HepG2 (cell line): Measurements from ENCODE around the gene PRKCG. TPM values are rescaled to one million over a fixed set of nuclear protein-coding genes. Genes with fewer than 3 reads are reported as not detected.

Experiments used
- ATAC-seq: fragments of 200-7000 bp; cut with Tn5 transposase; 3 replicates; pipeline ENCODE4 v1.9.1; 2020; ENCODE audit warnings: mild to moderate bottlenecking, moderate library complexity
- BruUV-seq: library from RNA; stranded (reverse); fragments of 400-500 nt; replicated peaks from 2 replicates; lab custom pipeline; 2021; lab: Mats Ljungman, UMichigan
- CTCF ChIA-PET: fragments of 300-600 bp; formaldehyde crosslinking; extraction: SDS; loops from one replicate; lab custom pipeline; 2021; ENCODE audit warnings: low total read pairs, inconsistent platforms, low intra/inter-chr PET ratio; lab: Yijun Ruan, JAX
- POLR2A ChIA-PET: fragments of 350-600 bp; sonication (Branson Sonifier 250); formaldehyde crosslinking; loops from one replicate; lab custom pipeline; 2020; ENCODE audit warnings: antibody characterized with exemption, inconsistent platforms; lab: Yijun Ruan, JAX
- DNase-seq: peaks from one replicate; pipeline ENCODE4 v3.0.0-alpha.2; 2015; ENCODE audit warnings: low spot score
- FAIRE-seq: peaks from 3 replicates; lab custom pipeline; 2011; peaks lifted over from hg19 to GRCh38; lab: Jason Lieb, UNC
- H2AFZ ChIP-seq: one replicate; pipeline ENCODE4 v1.6.1; 2011; ENCODE audit warnings: low read length, inconsistent platforms
- H3K27ac ChIP-seq: fragments of 300-600 bp; 3 replicates; pipeline ENCODE4 v1.8.0; 2011; ENCODE audit warnings: mixed run types, mild to moderate bottlenecking, mixed read lengths, low read length, inconsistent platforms; ENCODE audit not compliant: insufficient read depth; ENCODE audit errors: extremely low read length
- H3K27me3 ChIP-seq, 2 experiments: fragments of 200-600 bp in 1 of 2; 2 replicates in 1 of 2; 3 replicates in 1 of 2; pipeline versions ENCODE4 v1.6.0 to v1.8.0; 2011; ENCODE audit warnings: low read length in 2 of 2, mild to moderate bottlenecking in 2 of 2, moderate library complexity in 2 of 2, inconsistent platforms in 1 of 2; ENCODE audit not compliant: insufficient read depth in 2 of 2, control insufficient read depth in 1 of 2
- H3K36me3 ChIP-seq, 2 experiments: fragments of 200-600 bp in 1 of 2; replicated peaks in 1 of 2; 2 replicates in 1 of 2; 3 replicates in 1 of 2; pipeline versions ENCODE4 v1.5.1 to v1.8.0; 2011; ENCODE audit warnings: low read length in 2 of 2, inconsistent platforms in 1 of 2; ENCODE audit not compliant: insufficient read depth in 2 of 2, control insufficient read depth in 1 of 2
- H3K4me1 ChIP-seq: 2 replicates; pipeline ENCODE4 v1.5.1; 2012; ENCODE audit warnings: low read length, inconsistent platforms; ENCODE audit not compliant: insufficient read depth
- H3K4me2 ChIP-seq: 2 replicates; pipeline ENCODE4 v1.6.0; 2011; ENCODE audit warnings: low read depth, low read length, inconsistent platforms
- H3K4me3 ChIP-seq, 3 experiments: fragments of 200-600 bp in 1 of 3; sonication (generic), shearing (Covaris generic) in 1 of 3; replicated peaks in 1 of 3; 2 replicates each; pipeline ENCODE4 v1.5.1; 2011 to 2016; ENCODE audit warnings: low read length in 3 of 3, inconsistent platforms in 2 of 3, low read depth in 2 of 3, mild to moderate bottlenecking in 2 of 3, control low read depth in 1 of 3, mixed read lengths in 1 of 3; ENCODE audit not compliant: insufficient read depth in 1 of 3
- H3K79me2 ChIP-seq: one replicate; pipeline ENCODE4 v1.6.1; 2011; ENCODE audit warnings: low read length, inconsistent platforms; ENCODE audit not compliant: insufficient read depth
- H3K9ac ChIP-seq: 2 replicates; pipeline ENCODE4 v1.6.0; 2011; ENCODE audit warnings: mild to moderate bottlenecking, low read depth, low read length, inconsistent platforms; ENCODE audit not compliant: insufficient read depth
- H3K9me3 ChIP-seq: 2 replicates; pipeline ENCODE4 v1.5.1; 2012; ENCODE audit warnings: mild to moderate bottlenecking, low read length
- H4K20me1 ChIP-seq: 2 replicates; pipeline ENCODE4 v1.6.0; 2011; ENCODE audit warnings: inconsistent platforms, mild to moderate bottlenecking, low read length, moderate library complexity; ENCODE audit not compliant: insufficient read depth
- CTCF ChIP-seq: sonication (generic); formaldehyde crosslinking; IDR thresholded peaks from 2 replicates; pipeline ENCODE4 v1.5.0; 2020; ENCODE audit warnings: mild to moderate bottlenecking, missing genetic modification reagents, moderate library complexity
- FOSL2 ChIP-seq: sonication (generic); formaldehyde crosslinking; IDR thresholded peaks from 2 replicates; pipeline ENCODE4 v1.4.0; 2020; ENCODE audit warnings: missing genetic modification reagents
- GATAD1 ChIP-seq: IDR thresholded peaks from 2 replicates; pipeline ENCODE4 v1.6.1; 2016; ENCODE audit warnings: missing genetic modification reagents, missing compliant biosample characterization
- PHF5A ChIP-seq: IDR thresholded peaks from one replicate; pipeline ENCODE4 v1.6.1; 2018; ENCODE audit warnings: low read depth, missing genetic modification reagents; ENCODE audit not compliant: unreplicated experiment
- STAG1 ChIP-seq: sonication (generic); formaldehyde crosslinking; IDR thresholded peaks from 2 replicates; pipeline ENCODE4 v1.4.0; 2020; ENCODE audit warnings: missing genetic modification reagents
- ZBTB33 ChIP-seq: sonication (generic); formaldehyde crosslinking; IDR thresholded peaks from 2 replicates; pipeline ENCODE4 v1.4.0; 2020; ENCODE audit warnings: missing genetic modification reagents
- ZNF629 ChIP-seq: sonication (generic); formaldehyde crosslinking; conservative IDR thresholded peaks from 2 replicates; pipeline ENCODE4 v1.5.0; 2020; ENCODE audit warnings: missing genetic modification reagents
- ZNF687 ChIP-seq: sonication (generic); formaldehyde crosslinking; IDR thresholded peaks from 2 replicates; pipeline ENCODE4 v1.5.1; 2020; ENCODE audit warnings: mild to moderate bottlenecking, missing genetic modification reagents, moderate library complexity
- WGBS: methylation state at CpG from one replicate; pipeline ENCODE4 v1.1.6; 2017; ENCODE audit warnings: low lambda C conversion rate; 5-methylcytosine and 5-hydroxymethylcytosine counted together
- in situ Hi-C: cut with HindIII; loops from 2 replicates; pipeline ENCODE4 v1.10.0; 2017; ENCODE audit warnings: low pct_unique_long_range_greater_than_20kb; ENCODE audit not compliant: extremely low pct_ligation_motif_present
- intact Hi-C: fragments of 100-400 bp; cut with micrococcal nuclease; formaldehyde crosslinking; loops from one replicate; pipeline ENCODE4 v1.10.0; 2022; ENCODE audit not compliant: unreplicated experiment
- polyA plus RNA-seq, 8 experiments: library from polyadenylated mRNA; depleted of rRNA in 3 of 8; stranded (reverse) in 7 of 8; unstranded in 1 of 8; fragments of >200 nt; fragmentation: Illumina TruSeq in 4 of 8; extraction: Trizol in 4 of 8; gene quantifications; 2 replicates each; pipeline versions ENCODE4 v1.2.1 to v1.2.3, GENCODE V29; 2011 to 2016; ENCODE audit warnings: low read depth in 4 of 8, missing spikeins in 1 of 8, mixed read lengths in 1 of 8; ENCODE audit not compliant: insufficient read depth in 1 of 8
- total RNA-seq, 5 experiments: library from RNA; depleted of rRNA; stranded (reverse); fragments of >200 nt; fragmentation: Illumina TruSeq; extraction: Trizol; gene quantifications; 2 replicates each; pipeline ENCODE4 v1.2.3, GENCODE V29; 2016; ENCODE audit warnings: low read depth in 1 of 5

PRKCG gene
- total and polyA plus RNA-seq, 2 of the 13 experiments (the other 11 are each of a cell fraction or from before 2014, with no cell fraction given): 0.02 to 0.03 TPM

- Histone ChIP-seq H3K36me3 (no peaks in the 10 kb centered on the region), H3K4me2 (no peak overlapping the region), H3K9ac (no peak overlapping the region), H3K4me1 (no peaks in the 10 kb centered on the region), H3K27ac (no peak overlapping the region), H2AFZ (no peak overlapping the region), H4K20me1 (no peaks in the 10 kb centered on the region), H3K27me3 (peaks cover 12 to 36% of the 10 kb centered on the region in 2 experiments), H3K4me3 (no peak overlapping the region), H3K9me3 (no peaks in the 10 kb centered on the region), H3K79me2 (no peaks in the 10 kb centered on the region)
- intact Hi-C loops: no loop called here
- ChIA-PET POLR2A (no interaction called here), CTCF (no interaction called here)
- DNase-seq (no peak), ATAC-seq (peak; percentile 68), FAIRE-seq (no peak)
- TF ChIP-seq ZNF629 (CRISPR knock-in tag) (peak; percentile 64; the same call in 1 of the 2 replicates), STAG1 (CRISPR knock-in tag) (peak; percentile 49), ZBTB33 (CRISPR knock-in tag) (peak; percentile 34; the same call in 1 of the 2 replicates), ZNF687 (0 out of 2 replicates have a peak, but pooled peaks have one; percentile 12), CTCF (peak; percentile 69), FOSL2 (CRISPR knock-in tag) (peak; percentile 58; the same call in 1 of the 2 replicates), PHF5A (CRISPR knock-in tag) (no peak), GATAD1 (CRISPR knock-in tag) (no peak)
- no TSS peak for BruUV-seq
- 0% methylated on average over 2 of the region's 18 CpGs for WGBS
- in situ Hi-C loops: no loop called here
Observed at GRCh38 chr19:53912653-53913052, 30.7 kb downstream of the PRKCG start.
